SU-DHL-6 (cell line): ENCODE data around the gene SIPA1.

Source experiments
- EZH2phosphoT487 ChIP-seq: fragments of 200-600 bp; sonication (generic), shearing (Covaris generic); conservative IDR thresholded peaks from 2 replicates; pipeline ENCODE4 v1.6.1; 2018; ENCODE audit warnings: mild to moderate bottlenecking, antibody characterized with exemption, low read length, moderate library complexity, mixed read lengths
- TF ChIP-seq, protein P1 (sequence below): fragments of 200-600 bp; sonication (generic); IDR thresholded peaks from one replicate; pipeline ENCODE4 v1.5.1; 2017; ENCODE audit warnings: antibody characterized with exemption, mild to moderate bottlenecking, low read length, moderate library complexity; ENCODE audit not compliant: insufficient read depth, poor library complexity, severe bottlenecking

DNA sequence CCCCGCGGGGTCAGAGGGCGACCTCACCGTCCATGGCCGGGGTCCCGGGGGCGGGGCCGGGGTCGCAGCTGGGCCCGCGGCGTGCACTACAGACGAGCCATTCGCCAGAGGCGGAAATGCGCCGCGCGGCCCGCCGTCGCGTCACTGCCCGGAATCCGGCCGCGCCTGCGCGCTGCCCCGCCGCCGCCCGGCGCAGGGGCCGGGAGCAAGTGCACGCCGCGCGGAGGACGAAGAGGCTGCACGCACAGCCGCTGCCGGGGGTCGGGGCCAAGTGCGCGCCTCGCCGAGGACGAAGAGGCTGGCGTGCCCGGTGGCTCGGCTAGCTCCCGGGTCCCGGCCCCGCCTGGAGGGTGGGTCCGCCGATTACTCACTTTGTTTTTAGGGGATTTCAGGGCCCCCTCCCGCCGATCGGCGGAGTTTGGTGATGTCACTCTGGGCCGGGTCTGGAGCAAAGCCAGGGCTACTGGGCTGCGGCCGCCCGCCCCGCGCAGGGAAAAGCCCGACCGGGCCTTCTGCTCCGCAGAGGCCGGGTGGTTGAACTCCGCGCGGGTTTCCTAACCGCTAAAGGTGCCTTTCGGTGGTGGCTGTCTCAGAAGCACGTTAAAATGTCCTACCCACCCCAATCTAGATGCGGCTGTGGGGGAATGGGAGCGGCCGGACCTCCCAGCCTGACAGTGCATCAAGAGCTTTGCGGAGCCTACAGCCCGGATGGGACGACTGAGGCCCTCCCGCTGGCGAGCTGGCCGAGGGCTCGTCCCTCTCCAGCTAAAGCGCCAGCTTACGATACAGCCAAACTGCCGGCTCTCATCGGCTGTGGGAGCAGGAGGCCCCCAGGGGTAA, 25.1 kb downstream of the SIPA1 start, which contains the start of gene RELA:
- TF ChIP-seq, protein P1, sequence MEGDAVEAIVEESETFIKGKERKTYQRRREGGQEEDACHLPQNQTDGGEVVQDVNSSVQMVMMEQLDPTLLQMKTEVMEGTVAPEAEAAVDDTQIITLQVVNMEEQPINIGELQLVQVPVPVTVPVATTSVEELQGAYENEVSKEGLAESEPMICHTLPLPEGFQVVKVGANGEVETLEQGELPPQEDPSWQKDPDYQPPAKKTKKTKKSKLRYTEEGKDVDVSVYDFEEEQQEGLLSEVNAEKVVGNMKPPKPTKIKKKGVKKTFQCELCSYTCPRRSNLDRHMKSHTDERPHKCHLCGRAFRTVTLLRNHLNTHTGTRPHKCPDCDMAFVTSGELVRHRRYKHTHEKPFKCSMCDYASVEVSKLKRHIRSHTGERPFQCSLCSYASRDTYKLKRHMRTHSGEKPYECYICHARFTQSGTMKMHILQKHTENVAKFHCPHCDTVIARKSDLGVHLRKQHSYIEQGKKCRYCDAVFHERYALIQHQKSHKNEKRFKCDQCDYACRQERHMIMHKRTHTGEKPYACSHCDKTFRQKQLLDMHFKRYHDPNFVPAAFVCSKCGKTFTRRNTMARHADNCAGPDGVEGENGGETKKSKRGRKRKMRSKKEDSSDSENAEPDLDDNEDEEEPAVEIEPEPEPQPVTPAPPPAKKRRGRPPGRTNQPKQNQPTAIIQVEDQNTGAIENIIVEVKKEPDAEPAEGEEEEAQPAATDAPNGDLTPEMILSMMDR: no peak
- no peak for TF ChIP-seq EZH2phosphoT487
